ENCODE results near the gene CNIH1.

CNIH1 gene

GRCh38 chr14:54440873-54441868 is at the start of gene CNIH1:
TSS of gene CNIH1 (minus strand) at chr14:54441374. CDS start at chr14:54441327, 47 bp downstream.
- DNase-seq = peak; percentile 89

- DNase-seq = no peak
These were observed 49.4 kb upstream of the CNIH1 start for GRCh38 chr14:54490445-54491175.

DNA sequence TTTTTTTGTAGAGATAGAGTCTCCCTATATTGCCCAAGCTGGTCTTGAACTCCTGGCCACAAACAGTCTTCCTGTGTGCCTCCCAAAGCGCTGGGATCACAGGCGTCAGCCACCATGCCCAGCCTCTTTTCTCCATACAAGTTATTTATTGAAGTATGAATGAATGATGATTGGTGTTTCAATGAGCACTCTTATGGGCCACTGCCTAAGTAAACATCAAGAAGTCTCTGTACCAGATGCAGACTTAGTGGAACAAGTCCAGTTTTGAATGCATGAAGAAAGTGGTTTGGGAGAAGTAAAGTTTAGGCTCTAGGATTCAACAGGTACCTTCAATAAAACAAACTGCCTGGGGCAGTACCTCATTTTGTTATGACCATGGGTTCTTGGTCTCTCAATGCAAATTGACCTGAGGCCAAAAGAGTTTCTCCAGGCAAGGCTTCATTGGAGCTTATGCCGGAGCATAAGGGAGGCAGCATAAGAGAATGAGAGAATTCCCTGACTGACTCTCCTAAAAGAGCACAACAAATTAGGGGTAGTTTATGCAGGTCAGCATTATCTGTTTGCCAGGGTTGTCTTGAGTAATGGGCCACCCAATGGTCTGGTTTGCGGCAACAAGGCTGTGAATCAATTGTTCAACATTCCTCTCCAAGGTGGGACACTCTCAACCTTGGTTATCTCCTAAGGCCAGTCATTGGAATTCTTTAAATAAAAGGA is 48.7 kb upstream of the CNIH1 start:
- no peak for DNase-seq

GRCh38 chr14:54489318-54489683 is 48.1 kb upstream of the CNIH1 start:
- no peak for DNase-seq

DNA sequence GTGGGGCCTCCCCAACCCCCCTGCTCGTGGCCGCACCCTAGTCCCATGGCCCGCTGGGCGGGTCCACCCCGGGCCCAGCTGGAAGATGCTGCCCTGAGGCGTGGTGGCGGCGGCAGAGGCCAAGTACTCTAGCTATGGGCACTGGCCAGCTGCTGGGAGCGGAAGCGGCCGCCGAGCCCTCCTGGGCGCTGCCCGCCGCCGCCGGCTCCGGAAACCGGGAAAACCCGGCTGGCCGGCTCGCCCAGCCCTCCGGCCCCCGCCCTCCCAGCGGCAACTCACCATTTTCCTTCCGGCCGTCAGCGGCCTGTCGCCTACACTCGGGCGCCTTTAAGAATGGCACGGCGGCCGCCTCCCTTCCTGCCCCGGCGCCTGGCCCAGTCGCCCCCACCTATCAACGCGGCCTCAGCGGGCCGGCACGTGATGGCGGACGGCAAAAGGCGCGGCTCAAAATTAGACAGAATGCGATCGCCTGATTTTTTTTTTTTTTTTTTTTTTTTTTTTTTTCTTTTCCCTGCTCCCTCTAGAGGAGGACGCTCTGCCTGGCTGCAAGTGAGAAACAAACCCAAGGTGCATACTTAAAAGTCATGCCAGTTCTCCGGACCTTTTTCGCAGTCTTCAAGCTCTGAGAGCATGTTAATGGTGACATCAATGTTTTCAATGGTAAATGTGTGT is 47.6 kb upstream of the CNIH1 start, which contains the start of gene GMFB:
Gene GMFB, minus strand, starts transcription at position 335 of the 672 bp plus-strand sequence. Its CDS starts 53 bp downstream, at position 282.
- peak; percentile 80 for DNase-seq

DNA sequence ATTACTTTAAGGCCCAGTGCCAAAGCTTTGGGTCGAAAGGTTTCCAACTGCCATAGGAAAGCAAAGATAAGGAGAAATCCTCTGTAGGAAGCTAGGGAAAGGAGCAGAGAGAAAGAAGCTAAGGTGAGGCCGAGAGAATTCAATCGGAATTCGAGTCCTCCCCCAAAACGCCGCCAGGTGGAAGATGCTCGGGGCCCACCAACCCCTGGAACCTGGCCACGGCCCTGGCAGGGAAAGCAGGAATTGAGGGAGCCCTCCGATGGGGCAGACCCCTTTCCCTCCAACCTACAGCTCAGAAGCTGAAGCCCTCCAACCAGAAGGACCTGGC is 47.1 kb upstream of the CNIH1 start:
- no peak for DNase-seq

- no peak for DNase-seq
These were observed 46.6 kb upstream of the CNIH1 start for GRCh38 chr14:54487771-54488170.

- DNase-seq = no peak
These were observed 45.5 kb upstream of the CNIH1 start for GRCh38 chr14:54486685-54487084.

GRCh38 chr14:54483846-54484245 is 42.7 kb upstream of the CNIH1 start:
- no peak for DNase-seq

GRCh38 chr14:54483073-54483745 is 42.0 kb upstream of the CNIH1 start:
- DNase-seq = no peak

DNA sequence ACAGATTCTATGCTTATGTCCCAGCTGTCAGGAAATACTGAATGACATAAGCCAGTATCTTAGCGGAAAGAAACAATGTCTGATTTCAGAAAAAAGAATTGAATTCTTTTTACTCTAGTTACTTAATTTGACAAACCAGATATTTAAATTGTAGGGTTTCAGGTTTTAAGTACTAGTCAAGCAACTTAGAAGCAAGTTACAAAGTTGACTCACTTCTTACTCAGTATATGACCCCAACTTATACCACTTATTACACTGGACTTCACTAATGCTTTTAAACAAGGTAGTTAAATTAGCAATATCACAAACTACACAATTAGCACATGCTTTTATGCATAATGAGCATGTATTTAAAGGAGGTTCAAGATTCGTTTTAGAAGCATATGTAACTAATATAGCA is 40.5 kb upstream of the CNIH1 start:
- no peak for DNase-seq

- no peak for DNase-seq
These were observed 39.8 kb upstream of the CNIH1 start for GRCh38 chr14:54480830-54481562.

DNA sequence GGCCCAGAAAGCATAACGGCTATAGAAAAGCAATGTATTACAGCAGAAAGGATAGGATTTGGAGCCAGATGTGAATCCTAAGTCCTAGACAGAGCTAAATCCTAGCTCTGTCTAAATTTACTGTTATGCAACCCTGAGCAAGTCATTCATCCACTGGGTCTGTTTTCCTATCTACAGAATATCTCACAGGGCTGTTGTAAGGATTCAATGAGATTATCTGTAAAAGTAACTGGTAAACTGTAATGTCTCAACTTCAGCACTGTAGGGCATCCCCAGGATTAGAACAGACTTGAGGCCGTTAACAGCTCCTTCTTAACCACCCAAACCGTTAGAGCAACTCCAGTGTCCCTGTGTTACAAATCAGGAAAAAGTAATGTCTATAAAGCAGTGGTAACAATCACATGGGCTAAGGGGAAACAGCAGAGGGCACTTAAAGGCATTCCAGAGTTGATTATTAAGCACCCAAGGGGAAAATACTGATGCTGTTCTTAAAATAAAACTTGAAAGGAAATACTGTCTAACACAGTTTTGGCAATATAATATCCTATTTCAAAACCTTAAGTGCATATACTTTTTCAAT is 37.6 kb upstream of the CNIH1 start:
- DNase-seq = no peak

- no peak for DNase-seq
These were observed 34.7 kb upstream of the CNIH1 start for GRCh38 chr14:54475911-54476310.

DNA sequence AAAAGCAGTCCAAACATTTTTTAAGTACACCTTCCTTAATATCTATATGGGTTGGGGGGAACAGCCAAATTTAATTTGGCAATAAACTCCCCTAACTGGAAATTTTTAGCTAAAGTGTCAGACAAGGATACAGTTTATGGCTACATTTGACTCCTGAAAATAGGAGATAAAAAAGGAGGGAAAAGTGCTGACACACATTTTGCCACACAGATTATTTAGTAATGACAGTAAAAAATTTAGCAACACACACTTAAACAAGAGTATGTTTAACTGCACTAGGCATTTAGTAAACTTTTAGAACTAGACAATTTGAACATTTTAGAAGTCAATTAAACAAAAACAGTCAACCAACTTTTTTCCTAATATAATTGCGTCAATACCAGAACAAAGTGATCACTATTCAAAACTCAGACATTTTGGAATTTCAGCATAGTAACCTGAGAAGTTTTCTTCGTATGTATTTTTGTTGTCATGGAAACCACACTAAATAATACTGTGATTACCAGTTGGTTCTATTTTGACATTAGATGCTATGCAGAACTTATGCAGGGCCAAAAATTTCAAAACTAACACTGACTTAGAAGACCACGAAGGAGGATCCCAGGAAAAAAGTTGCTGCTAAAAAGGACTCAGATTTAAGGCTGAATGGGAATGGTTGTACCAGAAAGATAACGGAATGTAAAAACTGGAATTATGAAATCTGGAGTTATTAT is 34.2 kb upstream of the CNIH1 start:
- DNase-seq = no peak

DNA sequence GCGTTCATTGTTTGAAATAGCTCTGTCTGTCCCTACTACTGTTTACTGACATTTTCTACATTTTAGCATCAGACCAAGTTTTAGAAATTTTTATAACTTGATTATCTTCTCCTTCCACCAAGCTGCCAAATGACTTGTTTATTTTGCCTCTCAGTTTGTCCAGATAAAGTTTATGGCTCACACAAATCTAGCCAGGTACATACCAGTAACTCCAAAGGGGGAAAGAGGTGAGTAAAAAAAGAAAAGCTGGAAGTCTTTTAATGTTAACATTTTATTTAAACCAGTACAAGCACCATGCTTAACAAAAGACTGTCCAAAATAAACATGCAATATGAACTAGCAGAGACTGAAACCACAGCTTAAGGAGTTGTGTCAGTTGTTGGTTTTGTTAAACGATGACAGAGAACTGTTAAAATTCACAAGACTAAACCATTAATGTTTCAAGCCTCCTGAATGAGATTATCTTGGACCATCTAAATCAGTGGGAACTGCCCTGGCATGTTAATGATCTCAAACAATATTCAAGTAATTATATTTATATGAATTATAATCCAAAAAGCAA is 33.1 kb upstream of the CNIH1 start:
- DNase-seq = no peak

GRCh38 chr14:54472315-54472714 is 31.1 kb upstream of the CNIH1 start:
- DNase-seq = no peak

DNA sequence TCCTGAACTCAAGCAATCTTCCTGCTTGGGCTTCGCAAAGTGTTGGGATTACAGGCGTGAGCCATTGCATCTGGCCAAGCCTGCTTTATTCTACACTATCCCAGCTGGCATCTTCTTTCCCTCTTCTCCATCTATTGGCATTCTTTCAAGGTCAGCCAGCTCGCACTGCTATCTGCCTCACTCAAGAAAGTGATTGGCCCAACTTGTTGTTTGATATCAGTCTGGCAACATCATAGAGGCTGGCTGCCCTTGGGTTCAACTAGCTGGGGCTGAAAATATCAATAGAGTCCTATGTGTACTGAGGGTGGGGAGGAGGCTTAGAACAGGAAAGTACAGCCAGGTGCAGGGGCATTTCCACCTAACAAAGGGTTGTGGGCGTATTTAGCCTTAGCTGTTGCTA is 30.5 kb upstream of the CNIH1 start:
- no peak for DNase-seq

DNA sequence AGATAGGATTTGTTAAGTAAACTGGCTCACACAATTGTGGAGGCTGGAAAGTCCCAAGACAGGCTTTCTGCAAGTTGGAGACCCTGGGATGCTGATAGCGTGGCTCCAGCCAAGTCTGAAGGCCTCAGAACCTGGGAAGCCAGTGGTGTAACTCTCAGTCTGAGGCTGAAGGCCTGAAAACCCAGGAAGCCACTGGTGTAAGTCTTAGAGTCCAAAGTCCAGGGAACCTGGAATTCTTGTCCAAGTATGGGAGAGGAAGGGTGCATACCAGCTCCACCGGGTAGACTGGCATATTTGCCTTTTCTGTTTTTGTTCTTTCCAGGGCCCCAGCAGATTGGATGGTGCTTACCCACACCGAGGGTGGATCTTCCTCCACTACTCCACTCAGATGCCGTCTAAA is 29.5 kb upstream of the CNIH1 start:
- no peak for DNase-seq

GRCh38 chr14:54467280-54467679 is 26.1 kb upstream of the CNIH1 start:
- DNase-seq = no peak

Measured in T1000 (cell line).